ENCODE measurements around the gene ARL6IP6.
"Not testable (repeated sequence)": the region's sequence is repeated elsewhere in the genome, so short reads cannot be mapped to it uniquely, and the experiment has no call there.

ARL6IP6 gene

GRCh38 chr2:152718076-152718908 lies at the start of gene ARL6IP6:
Gene ARL6IP6, plus strand, starts transcription at chr2:152718620. Its CDS starts 5 bp downstream, at chr2:152718625.
- DNase-seq: peak; percentile 77 to 82

DNA sequence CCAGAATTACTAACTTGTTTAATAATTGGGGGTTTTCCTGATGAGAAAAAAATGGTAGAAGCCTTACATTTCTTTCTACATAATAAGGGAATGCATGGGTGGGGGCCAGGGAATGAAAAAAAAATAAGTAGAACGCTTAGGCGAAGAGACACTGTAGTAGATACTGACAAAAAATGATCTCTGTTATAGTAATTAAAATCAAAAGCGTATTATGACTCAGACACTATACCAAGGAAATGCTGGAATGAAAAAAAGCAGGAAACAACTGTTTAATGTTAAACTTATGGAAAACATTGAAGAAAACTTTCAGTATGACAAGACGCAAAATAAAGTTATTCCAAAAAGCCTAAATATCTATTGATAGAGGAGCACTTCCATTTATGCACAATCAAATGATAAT lies 44.1 kb upstream of the ARL6IP6 start:
- no peak for DNase-seq

DNA sequence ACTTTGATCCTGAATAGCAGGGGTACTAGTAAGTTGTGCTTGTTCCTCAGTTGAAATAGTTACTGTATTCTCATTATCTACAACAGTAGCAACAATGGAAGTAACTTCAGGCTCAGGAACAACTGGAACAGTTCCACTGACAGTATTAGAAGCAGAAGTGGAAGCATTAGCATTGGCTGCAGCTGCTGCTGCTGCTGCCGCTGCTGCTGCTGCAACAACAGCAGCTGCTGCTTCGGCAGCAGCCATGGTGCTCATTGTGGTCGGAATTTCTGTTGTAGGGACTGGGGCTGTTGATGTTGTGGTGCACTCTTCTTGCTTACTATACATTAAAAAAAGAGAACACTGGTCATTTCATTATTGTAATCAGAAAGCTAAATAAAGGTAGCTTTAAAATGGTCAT lies 42.0 kb upstream of the ARL6IP6 start:
- DNase-seq: no peak

DNA sequence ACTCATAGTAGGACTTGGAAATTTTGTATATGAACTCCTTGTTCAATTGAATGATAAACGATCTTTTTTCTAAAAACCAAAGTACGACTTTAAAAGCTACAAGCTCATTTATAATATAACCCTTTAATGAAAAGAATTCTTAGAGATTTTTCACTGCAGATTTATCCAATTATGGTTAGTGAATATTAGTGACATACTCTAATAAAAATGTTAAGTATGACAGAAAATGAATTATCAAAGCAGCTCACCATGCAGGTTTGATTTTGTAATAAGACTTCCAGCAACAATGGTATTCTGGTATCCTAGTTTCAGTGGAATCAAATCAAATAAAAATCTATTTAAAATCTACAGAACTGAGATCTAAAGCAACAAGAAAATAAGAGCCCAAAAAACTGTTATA lies 39.6 kb upstream of the ARL6IP6 start:
- DNase-seq: no peak

DNA sequence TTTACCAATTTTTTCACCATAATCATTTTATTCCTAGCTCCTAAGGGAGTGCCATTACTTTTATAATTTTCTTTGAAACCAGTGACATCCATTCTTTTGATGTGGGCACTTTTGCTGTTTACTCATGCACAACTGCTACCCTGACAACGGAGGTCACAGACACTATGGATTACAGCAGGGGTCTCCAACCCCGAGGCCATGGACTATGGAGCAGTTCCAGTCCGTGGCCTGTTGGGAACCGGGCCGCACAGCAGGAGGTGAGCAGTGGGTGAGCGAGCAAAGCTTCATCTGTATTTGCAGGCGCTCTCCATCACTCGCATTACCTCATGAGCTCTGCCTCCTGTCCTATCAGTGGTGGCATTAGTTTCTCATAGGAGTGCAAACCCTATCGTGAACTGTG lies 35.8 kb upstream of the ARL6IP6 start:
- no peak for DNase-seq

DNA sequence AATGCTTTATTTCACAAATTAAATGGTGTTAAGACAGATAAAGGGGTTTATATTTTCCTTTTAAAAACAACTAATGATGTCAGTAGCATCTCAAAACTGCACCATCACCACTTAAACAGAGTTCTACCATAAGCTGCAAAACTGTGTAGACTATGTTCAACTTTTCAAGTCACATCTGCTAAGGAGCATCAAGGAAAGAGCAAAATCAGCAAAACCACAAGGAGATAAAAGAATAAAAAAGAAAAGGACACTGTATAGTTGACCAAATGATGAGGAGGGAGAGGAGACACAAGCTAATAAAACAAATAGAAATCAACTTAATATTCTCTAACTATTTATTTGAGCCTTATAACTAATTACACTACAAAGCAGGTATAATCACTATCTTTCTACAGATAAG lies 35.0 kb upstream of the ARL6IP6 start:
- DNase-seq: no peak

DNA sequence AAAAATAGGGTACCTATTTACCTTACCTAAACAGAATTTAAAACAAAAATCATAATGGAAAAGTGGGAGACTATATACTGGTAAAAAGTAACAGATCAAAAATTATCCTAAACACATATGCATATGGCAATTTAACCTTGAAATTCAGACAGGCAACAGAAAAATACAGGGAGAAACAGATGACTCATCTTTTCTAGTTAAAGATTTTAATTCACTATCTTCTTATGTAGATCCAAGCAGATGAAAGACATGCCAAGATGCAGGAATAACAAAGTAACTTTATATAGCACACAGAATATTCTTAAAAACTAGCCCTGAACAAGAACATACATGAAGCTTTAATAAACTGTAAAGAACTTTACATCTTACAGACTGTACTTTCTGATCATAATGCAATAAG lies 32.1 kb upstream of the ARL6IP6 start:
- DNase-seq: no peak

DNA sequence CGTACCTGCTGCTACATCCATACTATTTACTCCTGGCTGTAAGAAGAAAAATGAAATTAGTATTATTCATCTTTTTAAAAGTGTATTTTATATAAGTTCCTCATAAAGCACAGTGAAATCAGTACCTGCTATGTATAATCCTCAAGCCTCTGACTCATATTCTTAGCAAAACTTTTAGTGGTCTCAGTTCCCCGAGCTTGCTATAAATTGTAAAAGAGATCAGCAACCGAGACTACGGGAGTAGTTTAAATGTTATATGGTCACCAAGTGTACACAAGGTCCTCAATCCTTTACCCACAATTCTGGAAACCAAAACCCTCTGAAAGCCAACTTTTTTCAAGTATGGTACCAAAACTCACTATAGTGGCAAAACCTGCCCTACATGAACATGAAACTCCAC lies 25.4 kb upstream of the ARL6IP6 start:
- DNase-seq: no peak

GRCh38 chr2:152694161-152694661 lies 24.2 kb upstream of the ARL6IP6 start:
- DNase-seq: no peak

GRCh38 chr2:152695763-152696162 lies 22.7 kb upstream of the ARL6IP6 start:
- DNase-seq: no peak

DNA sequence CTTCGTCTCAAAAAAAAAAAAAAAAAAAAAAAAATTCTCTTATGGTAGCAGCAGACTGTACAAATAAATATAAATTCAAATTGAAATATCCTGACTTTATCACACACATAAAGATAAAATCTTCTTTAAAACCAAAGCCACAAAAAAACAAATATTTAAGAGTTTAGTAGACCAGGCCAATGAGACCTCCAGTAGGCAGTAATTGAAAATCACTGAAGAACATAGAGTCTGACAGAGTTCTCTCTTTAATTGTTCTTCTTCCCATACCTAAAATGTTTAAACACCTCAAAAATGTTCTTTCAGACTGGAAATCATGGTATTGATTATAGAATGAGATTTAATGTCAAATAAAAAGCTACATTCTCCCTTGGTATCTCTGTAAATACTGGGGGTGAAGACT lies 21.9 kb upstream of the ARL6IP6 start:
- no peak for DNase-seq

DNA sequence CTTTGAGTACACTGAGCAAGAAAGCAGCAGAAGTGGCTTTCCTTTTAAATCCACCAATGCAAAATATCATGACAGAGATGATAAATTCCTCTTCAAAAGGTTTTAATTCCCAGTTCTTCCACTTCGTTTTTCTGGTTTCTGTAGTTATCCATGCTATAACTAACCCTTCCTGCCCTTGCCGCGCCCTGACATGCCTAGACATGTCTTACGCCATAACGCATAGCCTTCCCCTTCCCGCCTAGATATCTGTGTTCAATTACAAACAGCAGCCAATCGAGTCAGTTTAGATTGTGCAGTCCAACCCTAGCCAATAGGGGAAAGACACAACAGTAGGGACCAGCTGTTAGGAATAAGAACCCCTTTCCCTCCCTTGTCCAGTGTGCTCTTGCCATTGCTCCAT lies 17.2 kb upstream of the ARL6IP6 start:
- DNase-seq: no peak

DNA sequence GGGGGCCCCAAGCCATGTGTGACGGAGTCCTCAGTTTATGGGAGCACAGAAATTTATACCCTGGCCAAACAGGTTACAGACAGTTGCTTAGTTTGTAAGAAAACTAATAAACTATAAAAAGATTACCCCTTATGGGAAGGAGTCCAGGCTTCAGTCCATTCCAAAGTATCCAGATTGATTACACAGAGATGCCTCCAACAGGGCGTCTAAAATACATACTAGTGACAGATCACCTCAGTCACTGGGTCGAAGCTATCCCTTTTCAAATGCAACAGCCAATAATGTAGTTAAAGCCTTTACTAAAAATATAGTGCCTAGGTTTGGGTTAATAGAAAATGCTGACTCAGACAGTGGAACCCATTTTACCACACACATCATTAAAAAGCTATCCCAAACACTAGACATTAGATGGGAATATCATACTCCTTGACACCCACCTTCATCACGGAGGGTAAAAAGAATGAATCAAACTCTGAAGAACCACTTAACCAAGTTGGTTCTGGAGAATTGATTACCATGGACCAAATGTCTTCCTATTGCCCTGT lies 11.9 kb upstream of the ARL6IP6 start:
- no peak for DNase-seq

GRCh38 chr2:152708742-152709141 lies 9.7 kb upstream of the ARL6IP6 start:
- no peak for DNase-seq

DNA sequence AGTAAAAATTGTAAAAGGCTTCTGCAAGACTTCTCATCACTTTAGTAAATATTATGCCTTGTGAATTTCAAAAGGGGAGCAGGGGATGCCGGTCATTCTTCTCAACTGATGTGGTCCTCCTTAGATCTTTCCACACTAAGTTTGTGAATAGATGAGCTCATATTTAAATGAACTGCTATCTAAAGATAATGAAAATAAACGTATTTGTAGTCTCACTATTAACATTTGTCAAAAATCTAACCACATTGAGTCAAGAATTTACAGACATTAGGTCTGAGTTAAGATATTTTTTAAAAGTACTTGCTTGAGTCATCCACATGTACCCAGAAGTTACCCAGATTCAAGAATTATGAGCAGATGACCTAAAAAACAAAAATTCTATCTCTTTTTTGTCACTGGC lies 7.7 kb upstream of the ARL6IP6 start:
- no peak for DNase-seq

DNA sequence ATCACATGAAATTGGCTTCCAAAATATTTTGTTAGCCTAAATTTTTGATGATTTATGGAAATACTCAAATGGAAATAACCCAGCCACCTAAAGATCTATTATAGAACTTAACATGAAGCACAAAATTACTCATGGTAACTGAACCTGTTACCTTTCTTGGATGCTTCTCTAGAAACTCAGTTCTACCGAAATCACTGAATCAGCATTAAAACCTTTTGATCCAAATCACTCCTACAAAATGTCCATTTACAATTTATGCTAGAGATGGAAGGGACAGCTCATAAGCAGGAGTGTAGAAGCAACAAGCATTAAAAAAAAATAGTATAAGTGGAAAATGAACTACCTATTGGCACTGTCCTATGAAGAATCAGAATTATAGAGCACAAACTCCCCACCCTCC lies 3.3 kb upstream of the ARL6IP6 start:
- no peak for DNase-seq

- peak; percentile 66 to 67 for DNase-seq
Observed at GRCh38 chr2:152715854-152716428, 2.5 kb upstream of the ARL6IP6 start.

DNA sequence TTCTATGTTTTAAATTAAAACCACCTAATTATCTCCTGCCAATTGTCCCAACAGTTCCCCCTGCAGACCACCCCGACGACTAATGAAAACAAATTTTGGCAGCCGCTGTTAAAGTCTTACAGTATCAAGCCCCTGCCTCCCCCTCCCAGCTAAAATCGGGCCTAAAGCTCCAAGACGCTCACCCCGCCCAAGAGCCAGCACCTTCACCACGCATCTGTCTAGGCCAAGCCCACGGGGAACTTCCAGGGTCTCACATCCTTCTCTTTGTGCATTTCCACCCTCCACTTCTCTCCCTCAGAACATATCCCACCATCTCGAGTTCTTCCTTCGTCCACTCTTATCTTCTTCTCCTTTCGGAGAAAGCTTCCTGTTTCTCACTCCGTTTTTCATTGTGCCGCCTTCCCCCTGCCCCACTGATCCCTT lies 1.6 kb upstream of the ARL6IP6 start:
- DNase-seq: peak; percentile 44 to 67

GRCh38 chr2:152717228-152718075 lies 968 bp upstream of the ARL6IP6 start, which contains the start of gene PRPF40A:
Gene PRPF40A, minus strand, starts transcription at chr2:152717461. Its CDS starts 22 bp downstream, at chr2:152717439.
- peak; percentile 93 to 96 for DNase-seq

GRCh38 chr2:152718909-152719645 lies 657 bp downstream of the ARL6IP6 start:
- DNase-seq: peak; percentile 52 to 64

- no peak for DNase-seq
Observed at GRCh38 chr2:152720794-152721193, 2.4 kb downstream of the ARL6IP6 start.

GRCh38 chr2:152722639-152723038 lies 4.2 kb downstream of the ARL6IP6 start:
- not testable (repeated sequence) for DNase-seq
